HG02759 (cell line): ENCODE data around the gene XDH.

Experiments
- ATAC-seq: cut with Tn5 transposase; IDR thresholded peaks from one replicate; pipeline ENCODE4 v1.9.1; 2021; ENCODE audit warnings: mild to moderate bottlenecking, moderate library complexity; ENCODE audit not compliant: unreplicated experiment

The XDH gene

DNA sequence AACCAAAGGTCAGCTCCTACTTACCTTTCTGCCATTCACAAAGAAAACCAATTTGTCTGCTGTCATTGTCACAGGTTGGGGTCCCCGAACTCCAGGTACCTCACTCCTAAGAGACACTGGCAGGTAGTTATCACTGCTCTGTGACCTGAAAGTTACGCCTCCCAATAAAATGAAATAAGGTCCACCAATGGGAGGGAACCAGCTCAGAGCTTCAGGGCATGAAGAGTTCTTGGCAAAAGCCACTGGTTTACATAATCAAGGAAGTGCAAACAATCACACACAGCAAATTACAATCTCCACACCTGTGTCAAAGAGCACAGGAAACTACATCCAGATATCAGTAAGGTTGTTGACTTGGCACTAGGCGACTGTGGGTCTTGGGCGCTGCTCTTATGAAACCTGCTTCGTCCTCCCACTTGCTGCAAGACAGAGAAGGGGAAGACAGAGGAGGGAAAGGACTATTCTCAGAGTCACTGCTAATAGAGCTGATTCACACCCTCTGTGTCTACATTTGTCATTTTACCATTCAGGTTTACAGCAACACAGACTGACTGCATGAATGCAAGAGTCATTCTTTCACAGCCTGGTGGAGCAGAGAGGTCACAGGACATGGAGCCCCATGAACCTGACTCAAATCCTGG, at the start of gene XDH:
TSS of gene XDH (minus strand) at position 142 of the 641 bp plus-strand sequence. CDS start at position 66, 76 bp downstream.
- no peak for ATAC-seq

DNA sequence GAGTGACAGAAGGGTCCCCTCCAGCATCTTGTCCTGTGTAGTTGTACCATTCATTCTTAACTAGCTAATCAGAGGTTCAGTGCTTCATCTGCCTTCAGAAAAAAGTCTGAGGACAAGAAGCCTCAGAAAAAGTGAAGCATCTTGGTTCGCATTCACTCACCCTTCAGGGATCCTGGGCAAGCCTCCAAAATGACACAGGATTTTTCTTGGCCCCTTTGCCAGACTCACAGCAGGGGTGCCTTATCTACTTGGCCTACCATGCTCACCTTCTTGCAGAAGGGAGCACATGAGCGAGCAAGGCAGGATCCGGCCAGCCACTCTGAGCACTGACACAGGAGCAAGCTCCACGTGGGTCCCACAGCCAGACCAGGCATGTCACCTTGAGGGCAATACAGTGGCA, 43.1 kb upstream of the XDH start:
- no peak for ATAC-seq

DNA sequence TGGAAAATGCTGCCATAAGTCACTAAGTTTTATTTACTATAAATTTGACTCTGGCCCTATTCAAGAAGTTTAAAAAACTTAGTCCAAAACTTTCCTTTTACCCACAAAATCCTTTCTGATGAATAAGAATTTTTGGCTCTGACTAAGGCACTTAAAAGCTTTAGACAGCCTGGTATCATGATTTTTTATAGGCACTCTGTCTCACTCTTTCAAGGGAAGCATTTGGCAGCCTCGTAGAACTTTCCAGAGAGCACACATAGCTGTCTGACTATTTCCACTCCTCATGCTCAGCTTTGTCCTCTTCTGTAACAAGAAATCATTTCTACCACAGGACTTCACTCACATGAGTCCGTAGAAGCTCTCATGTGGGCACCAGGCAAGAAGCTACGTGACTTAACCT, 32.3 kb upstream of the XDH start:
- ATAC-seq = no peak

DNA sequence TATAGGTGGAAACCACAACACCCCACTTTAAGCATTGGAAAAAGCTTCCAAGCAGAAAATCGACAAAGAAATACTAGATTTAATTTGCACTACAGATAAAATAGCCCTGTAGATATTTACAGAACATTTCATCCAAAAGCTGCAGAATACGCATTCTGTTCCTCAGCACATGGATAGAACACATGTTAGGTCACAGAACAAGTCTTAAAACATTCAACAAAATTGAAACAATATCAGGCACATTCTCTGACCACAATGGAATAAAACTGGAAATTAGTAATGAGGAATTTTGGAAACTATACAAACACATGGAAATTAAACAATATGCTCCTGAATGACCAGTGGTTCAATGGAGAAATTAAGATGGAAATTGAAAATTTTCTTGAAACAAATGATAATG, 27.8 kb upstream of the XDH start:
- ATAC-seq = no peak

DNA sequence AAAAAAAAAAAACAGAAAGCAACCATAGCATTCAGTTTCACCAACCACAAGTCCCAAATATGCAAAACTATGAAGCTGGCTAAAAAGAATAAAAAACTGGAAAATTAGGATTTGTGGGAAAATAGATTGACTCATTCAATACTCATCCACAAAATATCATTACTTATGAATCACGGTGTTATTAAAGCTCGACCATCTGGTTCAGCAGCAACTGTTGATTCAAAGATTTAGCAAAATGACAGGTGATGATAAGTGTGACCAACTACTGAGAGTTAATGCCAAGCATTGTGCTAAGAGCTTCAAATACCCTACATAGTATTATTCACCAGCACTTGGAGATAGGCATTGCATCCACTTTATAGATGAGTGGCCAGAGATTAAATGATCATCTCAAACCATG, 26.2 kb upstream of the XDH start:
- no peak for ATAC-seq

DNA sequence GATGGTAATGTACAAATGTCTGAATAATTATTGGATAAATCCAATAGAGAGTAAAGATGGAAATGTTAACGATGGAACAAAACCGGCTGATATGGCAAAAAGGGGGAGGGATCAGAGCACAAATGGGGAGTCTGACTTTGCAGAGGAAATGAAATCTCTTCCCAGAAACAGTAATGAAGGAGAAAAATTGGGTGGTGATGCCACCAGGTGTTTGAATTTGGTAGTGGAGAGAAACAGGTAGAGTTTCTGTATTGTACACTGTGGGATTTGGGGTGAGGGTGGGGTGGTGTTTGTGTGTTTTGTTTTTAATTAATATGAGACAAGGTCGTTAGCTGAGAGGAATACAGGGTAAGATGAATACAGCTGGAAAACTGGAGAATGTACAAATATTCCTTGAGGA, 20.4 kb upstream of the XDH start:
- ATAC-seq = no peak

DNA sequence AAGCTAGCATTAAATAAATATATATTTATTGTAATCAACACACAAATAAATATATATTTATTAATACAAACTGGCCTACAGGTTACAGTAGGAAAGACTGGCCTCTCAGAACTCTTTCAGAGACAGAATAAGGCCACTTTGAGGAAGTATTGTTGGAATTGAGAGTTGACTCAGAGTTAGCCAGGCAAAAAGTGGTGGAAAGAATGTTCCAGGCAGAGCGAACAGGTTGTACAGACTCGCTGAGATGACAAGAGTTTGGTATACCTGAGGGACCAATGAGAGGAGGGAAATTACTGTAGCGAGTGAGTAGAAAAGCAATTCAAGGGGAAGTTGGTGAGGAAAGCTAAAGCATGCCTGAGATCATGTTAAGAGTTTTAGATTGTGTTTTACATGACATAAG, 19.0 kb upstream of the XDH start:
- ATAC-seq = no peak

DNA sequence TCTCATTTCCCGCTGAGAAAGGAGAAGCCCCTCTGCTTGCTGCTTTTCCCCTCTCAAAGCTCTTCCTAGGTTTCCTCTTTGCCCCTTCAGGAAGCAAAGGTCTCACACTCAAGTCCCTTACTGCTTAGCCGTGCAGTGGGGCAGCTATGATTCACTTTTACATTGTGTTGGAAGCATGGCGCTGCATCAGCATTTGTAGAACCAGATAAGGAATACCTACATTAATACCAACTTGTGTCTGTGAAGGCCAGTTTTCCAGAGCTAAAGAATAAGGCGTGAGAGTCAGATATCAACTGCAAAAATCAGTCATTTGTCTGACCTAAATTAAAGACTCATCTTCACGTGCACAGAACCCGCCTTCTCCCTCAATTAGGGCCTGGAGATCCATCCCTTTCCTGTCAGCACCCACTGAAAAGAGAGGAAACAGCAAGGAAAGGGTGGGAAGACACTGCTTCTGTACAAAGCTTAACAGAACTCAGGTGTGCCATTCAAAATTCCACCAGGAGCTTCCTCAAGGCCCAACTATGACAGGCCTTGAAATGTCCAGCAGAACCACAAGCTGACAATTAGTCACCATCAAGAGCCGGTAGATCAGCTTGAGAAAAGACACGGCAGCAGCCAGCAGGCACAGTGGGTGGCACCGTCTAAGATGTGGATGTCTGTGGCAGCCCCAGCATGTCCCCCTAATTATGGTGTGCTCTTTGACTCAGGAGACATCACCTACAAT, 16.1 kb upstream of the XDH start:
- no peak for ATAC-seq

DNA sequence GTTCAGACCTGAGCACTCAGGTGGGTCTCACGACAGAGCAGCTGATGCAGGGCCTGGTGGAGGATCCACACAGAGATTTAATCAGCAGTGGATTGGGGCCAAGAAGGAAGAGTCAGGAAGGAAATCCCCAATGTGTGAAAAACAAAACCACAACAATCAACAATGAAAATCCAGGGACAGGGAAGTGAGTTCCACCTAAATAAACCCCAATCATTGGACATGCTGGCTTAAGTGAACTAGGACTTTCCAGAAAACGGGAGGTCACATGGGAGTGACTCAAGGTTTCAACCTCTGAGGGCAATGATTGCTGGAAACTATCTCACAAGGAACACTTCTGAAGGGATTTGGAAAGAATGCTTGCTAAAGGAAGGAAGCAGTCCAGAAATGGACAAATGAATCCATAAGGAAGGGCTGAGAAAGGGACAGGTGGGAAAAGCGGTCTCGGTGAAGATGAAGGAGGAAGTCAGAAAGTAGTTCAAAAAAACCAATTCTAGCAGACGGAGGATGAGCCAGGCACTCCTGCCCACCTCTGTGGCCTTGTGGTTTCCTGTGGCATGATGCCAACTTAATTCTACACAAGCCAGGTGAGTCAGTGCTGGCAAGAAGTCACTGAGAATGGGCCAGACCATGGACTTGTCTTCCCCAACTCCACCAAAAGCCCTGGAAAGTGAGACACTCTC, 15.4 kb upstream of the XDH start:
- ATAC-seq = no peak

DNA sequence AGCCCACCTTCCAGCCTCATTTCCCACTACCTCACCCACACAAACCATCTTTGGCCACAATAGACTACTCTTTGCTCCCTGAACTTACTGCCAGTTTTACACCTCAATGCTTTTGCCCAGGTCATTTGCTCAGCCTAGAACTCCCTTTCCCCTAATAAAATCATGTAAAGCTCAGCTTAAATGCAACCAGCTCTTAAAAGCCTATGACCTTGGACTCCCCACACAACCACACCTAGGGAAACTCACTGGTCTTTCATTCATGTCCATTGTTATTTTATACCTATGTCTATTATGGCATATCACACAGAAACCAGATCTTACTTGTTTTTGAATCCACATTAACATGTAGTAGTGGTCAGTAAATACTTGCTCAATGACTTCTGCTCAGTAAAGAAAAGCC, 14.5 kb upstream of the XDH start:
- no peak for ATAC-seq

DNA sequence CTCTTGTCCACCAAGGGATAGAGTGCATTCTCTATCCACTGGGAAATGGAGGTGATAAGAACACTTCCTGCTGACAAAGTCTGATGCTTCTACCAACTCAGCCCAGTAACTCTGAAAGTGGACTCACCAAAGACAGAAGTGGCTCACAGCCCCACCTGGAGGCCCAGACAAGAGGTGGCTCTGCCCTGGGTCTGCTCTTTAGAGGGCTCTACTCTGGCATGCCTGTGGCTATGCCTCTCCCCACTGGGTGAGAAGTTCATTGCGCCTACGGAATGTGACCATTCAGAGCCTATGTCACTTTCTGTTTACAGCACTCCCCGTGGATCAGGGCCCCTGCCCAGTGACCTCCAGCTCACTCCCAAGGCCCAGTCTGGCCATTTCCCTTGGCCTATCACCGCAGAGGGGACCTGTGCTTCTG, 13.5 kb upstream of the XDH start:
- no peak for ATAC-seq

DNA sequence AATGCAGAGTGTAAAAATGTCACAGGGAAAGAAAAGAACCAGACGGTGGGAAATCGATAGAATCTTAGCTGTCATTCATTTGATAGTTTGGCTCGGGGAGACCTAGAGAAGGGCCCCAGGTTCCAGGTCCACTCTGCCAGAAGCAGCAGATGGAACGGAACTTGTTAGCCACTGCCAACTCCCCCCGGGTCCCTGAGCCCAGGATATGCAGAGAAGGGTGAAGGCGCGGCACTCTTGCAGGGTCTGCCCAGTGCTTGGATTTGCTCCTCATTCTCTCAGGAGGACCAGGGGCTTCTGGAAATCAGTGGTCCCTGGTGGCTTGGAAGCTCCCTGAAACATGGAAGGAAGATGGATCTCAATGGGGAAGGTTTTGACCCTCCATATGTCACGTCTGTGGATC, 11.6 kb upstream of the XDH start:
- no peak for ATAC-seq

DNA sequence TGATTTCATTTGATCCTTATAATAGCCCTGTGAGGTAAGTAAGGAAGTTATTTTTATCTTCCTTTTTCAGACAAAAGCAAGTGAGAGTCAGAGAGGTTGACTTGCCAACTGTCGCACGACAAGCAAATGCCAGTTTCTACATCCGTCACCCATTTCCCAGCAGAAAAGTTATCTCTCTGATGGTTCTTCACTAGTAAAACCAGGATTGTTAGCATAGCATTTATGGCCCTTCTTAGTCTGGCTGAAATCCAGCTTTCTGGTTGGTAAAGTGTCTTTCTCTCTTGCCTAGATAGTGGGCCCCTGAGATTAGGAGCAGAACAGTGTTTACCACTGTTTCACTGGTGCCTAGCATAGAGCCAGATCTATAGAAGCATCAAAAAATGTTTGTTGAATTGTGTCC, 7.1 kb upstream of the XDH start:
- no peak for ATAC-seq

DNA sequence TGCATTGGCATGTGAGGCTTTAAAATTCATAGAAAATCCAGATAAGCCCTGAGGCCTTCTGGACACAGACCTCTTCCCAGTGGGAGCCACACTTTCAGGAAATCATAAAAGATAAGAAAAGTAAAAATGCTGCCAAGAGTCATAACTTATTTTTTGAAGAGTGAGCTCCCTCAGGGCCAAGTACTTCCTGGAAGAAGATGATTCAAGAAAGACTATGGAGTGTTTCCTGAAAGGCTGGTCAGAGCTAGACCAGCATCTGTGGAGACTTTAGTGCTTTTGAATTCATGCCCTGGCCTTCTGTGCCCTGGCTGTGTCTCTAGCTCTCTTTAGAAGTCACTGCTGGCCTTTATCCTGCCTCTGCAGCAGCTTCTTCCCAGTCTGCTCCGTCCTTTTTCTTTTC, 6.4 kb upstream of the XDH start:
- ATAC-seq = no peak

DNA sequence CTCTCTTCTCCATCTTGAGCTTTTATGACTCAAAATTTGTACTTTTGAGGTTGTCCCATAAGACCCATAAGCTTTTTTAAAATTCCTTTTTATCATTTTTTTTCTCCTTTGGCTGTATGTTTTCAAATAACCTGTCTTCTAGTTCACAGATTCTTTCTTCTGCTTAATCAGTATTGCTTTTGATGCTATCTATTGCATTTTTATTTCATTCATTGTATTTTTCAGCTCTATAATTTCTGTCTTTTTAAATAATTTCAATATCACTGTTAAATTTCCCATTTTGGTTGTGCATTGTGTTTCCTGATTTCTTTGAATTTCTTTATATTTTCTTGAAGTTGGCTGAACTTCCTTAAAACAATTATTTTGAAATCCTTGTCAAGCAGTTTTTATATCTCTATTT, 4.8 kb upstream of the XDH start:
- ATAC-seq = no peak

DNA sequence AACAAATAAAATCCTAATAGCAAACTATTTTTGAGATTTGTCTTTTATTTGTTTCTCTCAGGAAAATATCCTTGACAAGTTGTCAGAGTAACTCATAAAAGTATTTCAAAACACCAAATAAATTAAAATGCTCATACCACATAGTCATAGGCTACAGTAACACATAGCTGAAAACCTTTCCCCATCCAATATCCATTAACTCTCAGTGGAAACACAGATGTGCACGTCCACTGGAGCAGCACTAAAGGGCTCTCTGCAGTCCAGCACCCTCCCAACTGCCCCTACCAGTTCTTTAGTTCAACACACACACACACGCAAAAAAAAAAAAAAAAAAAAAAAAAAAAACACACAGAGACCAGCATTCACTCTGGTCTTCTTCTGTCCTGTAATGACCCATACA, 879 bp upstream of the XDH start:
- no peak for ATAC-seq

DNA sequence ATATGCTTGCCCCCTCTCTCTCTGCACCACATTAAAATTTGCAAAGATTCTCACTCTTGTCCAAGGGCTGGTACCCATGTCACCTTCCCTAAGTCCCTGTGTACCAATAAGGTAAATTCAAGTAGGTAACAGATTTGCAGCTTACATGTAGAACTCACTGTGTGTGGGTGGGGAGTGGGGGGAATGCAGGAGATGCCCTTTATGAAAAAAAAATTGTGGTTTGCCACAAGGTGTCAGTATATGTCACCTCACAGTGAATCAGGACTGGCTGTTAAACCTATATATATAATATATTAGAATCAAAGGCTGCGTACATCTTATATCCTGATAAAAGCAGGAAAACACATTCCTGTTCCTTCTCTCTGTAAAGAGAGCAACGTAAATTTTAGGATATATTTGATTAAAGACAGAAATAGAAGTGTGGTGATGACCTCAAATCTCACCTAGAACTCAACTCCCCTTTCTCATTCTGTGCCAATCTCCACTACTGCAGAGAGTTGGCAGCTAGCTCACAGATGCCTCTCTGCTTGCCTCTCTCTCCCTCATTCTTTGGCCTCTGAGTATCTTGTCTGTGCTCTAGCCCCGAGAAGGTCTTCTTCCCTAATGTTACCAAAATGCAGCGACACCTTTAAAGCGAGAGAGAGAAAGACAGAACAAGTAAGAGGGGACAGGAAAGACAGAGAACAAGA, 536 bp downstream of the XDH start:
- ATAC-seq = no peak

DNA sequence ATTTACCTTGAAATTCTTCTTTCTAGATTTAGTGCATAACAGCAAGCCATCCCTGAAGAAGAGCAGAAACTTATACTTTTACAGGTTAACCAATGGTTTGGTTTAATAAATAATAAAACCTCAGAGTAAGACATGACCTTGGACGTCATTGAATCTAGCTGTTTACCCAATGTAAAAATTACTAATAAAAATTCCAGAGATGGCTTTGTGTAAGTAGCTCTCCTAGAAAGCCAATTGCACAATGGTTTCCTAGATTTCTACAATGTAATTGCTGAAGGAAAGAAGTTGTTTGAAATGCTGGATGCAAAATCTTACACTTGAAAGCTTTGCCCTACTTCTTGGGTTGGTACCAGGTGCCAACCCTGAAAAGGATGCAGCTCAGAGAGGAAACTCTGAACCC, 1.5 kb downstream of the XDH start:
- ATAC-seq = no peak

DNA sequence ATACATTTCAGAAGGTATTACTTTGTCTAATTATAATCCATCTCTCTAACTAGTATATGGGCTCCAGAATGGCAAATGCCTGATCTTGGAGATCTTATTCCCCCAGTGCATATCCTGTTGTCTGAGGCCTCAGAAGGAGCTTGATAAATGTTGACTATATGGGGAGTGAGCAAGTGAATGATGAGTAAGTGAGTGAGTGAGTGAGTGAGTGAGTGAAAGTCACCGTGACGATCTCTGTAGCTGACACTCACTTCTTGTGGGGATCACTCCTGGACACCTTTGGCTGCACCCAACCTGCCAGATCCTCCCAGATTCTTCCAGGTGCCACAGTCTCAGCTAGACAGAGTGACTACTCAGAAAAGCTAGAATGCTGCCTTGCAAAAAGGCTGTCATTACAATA, 2.8 kb downstream of the XDH start:
- no peak for ATAC-seq

DNA sequence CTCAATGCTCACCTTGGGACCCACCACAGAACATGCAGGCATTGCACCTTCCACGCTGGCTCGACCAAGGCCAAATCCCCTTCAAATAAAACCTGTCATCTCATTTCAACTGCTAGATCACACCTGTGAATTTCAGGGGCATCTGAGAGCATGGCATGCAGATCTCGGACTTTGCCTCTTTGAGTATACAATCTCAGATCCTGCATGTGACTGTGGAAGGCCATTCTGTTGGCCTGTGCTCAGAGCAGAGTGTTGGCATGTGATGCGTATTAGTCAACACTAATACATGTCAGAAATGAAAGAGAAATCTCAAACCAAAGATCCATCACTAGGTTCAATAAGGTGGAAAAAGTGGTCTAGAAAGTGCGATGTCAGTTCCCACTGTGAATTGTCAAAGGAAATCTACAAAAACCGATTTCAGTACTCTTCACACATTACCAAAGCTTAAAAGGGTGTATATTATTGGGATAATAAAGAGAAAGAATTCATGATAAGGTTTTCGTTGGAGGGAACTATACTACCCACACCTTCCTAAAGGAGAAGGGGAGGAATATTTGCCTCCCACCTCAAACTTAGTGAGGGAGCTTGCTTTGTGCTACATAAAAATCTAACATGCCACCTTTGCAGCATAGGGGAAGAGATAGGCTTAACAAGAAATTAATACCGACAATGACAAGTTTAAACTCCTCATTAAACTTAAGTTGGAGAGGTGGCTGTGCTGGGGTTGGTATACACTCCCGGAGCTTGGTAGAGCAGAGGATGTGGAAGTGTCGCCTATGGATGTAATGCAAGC, 7.8 kb downstream of the XDH start:
- ATAC-seq = no peak

DNA sequence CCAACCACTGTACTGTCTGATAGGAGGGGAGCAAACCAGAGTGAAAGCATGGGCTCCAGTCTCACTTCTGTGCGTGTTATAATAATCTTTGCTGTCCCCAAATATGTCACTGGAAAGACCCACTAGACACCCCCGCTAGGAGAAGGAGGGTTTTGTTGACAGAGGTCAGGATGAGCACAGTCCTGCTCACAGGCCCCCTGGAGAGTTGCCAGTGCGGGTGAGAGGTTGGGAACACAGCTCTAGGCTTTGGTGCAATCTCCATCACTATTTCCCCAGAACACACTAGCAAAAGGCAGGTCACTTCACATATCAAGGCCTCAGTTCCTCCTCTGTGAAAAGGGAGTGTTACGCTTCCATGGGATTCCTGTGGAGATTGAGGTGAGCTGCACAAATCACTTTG, 9.7 kb downstream of the XDH start:
- no peak for ATAC-seq
